ENCODE data around the gene SLC25A24.
"Not testable (repeated sequence)": the region's sequence is repeated elsewhere in the genome, so short reads cannot be mapped to it uniquely, and the experiment has no call there.

The SLC25A24 gene

GRCh38 chr1:108199781-108200686 lies at the start of gene SLC25A24:
Gene SLC25A24, minus strand, starts transcription at chr1:108200343. Its CDS starts 205 bp downstream, at chr1:108200138.
- Histone ChIP-seq H3K27ac (ENCODE audit: low read depth, low read length) (peak within 1 kb of the TSS; percentile 66; the same call in 1 of the 2 replicates), H3K4me1 (ENCODE audit: control insufficient read depth, insufficient read depth, low read length) (peaks cover 9% of the 10 kb centered on the region; the same call in 1 of the 2 replicates), H3K36me3 (ENCODE audit: control insufficient read depth, insufficient read depth, low read length) (peaks cover 25% of the 10 kb centered on the region), H3K4me3 (ENCODE audit: low read depth, low read length) (peak within 1 kb of the TSS; percentile 98), H3K9ac (ENCODE audit: low read length) (peak within 1 kb of the TSS; percentile 98), H3K27me3 (ENCODE audit: control insufficient read depth, insufficient read depth, low read length) (peaks cover 9% of the 10 kb centered on the region), H3K9me3 (ENCODE audit: control insufficient read depth, insufficient read depth, low read depth, low read length) (no peaks in the 10 kb centered on the region)

GRCh38 chr1:108243976-108244375 lies 43.8 kb upstream of the SLC25A24 start, which contains the start of gene NBPF4:
Gene NBPF4, minus strand, starts transcription at chr1:108244076. Its CDS starts 315 bp downstream, at chr1:108243761.
- H3K27ac ChIP-seq (ENCODE audit: low read depth, low read length); H3K9ac ChIP-seq (ENCODE audit: low read length); H3K4me1 ChIP-seq (ENCODE audit: control insufficient read depth, insufficient read depth, low read length); H3K9me3 ChIP-seq (ENCODE audit: control insufficient read depth, insufficient read depth, low read depth, low read length); H3K36me3 ChIP-seq (ENCODE audit: control insufficient read depth, insufficient read depth, low read length); H3K4me3 ChIP-seq (ENCODE audit: low read depth, low read length); H3K27me3 ChIP-seq (ENCODE audit: control insufficient read depth, insufficient read depth, low read length): not testable (repeated sequence)

GRCh38 chr1:108239426-108239825 lies 39.3 kb upstream of the SLC25A24 start:
- not testable (repeated sequence) for H3K27me3 ChIP-seq (ENCODE audit: control insufficient read depth, insufficient read depth, low read length); H3K9ac ChIP-seq (ENCODE audit: low read length); H3K4me1 ChIP-seq (ENCODE audit: control insufficient read depth, insufficient read depth, low read length); H3K9me3 ChIP-seq (ENCODE audit: control insufficient read depth, insufficient read depth, low read depth, low read length); H3K36me3 ChIP-seq (ENCODE audit: control insufficient read depth, insufficient read depth, low read length); H3K4me3 ChIP-seq (ENCODE audit: low read depth, low read length); H3K27ac ChIP-seq (ENCODE audit: low read depth, low read length)

- not testable (repeated sequence) for H3K27ac ChIP-seq (ENCODE audit: low read depth, low read length); H3K9me3 ChIP-seq (ENCODE audit: control insufficient read depth, insufficient read depth, low read depth, low read length); H3K36me3 ChIP-seq (ENCODE audit: control insufficient read depth, insufficient read depth, low read length)
Measured at GRCh38 chr1:108235308-108235707, 35.2 kb upstream of the SLC25A24 start.

GRCh38 chr1:108232183-108232582 lies 32.0 kb upstream of the SLC25A24 start:
- H3K4me1 ChIP-seq (ENCODE audit: control insufficient read depth, insufficient read depth, low read length); H3K36me3 ChIP-seq (ENCODE audit: control insufficient read depth, insufficient read depth, low read length); H3K9ac ChIP-seq (ENCODE audit: low read length); H3K27ac ChIP-seq (ENCODE audit: low read depth, low read length); H3K27me3 ChIP-seq (ENCODE audit: control insufficient read depth, insufficient read depth, low read length); H3K4me3 ChIP-seq (ENCODE audit: low read depth, low read length); H3K9me3 ChIP-seq (ENCODE audit: control insufficient read depth, insufficient read depth, low read depth, low read length): not testable (repeated sequence)

More at GRCh38 chr1:108235308-108235707, 35.2 kb upstream of the SLC25A24 start:
- not testable (repeated sequence) for H3K27me3 ChIP-seq (ENCODE audit: control insufficient read depth, insufficient read depth, low read length); H3K9ac ChIP-seq (ENCODE audit: low read length); H3K4me3 ChIP-seq (ENCODE audit: low read depth, low read length); H3K4me1 ChIP-seq (ENCODE audit: control insufficient read depth, insufficient read depth, low read length)

- H3K9me3 ChIP-seq (ENCODE audit: control insufficient read depth, insufficient read depth, low read depth, low read length); H3K9ac ChIP-seq (ENCODE audit: low read length); H3K4me1 ChIP-seq (ENCODE audit: control insufficient read depth, insufficient read depth, low read length); H3K27me3 ChIP-seq (ENCODE audit: control insufficient read depth, insufficient read depth, low read length); H3K4me3 ChIP-seq (ENCODE audit: low read depth, low read length); H3K36me3 ChIP-seq (ENCODE audit: control insufficient read depth, insufficient read depth, low read length); H3K27ac ChIP-seq (ENCODE audit: low read depth, low read length): not testable (repeated sequence)
Measured at GRCh38 chr1:108229976-108230375, 29.8 kb upstream of the SLC25A24 start.

GRCh38 chr1:108227772-108228171 lies 27.6 kb upstream of the SLC25A24 start:
- H3K4me1 ChIP-seq (ENCODE audit: control insufficient read depth, insufficient read depth, low read length); H3K4me3 ChIP-seq (ENCODE audit: low read depth, low read length); H3K27ac ChIP-seq (ENCODE audit: low read depth, low read length); H3K9ac ChIP-seq (ENCODE audit: low read length); H3K36me3 ChIP-seq (ENCODE audit: control insufficient read depth, insufficient read depth, low read length); H3K9me3 ChIP-seq (ENCODE audit: control insufficient read depth, insufficient read depth, low read depth, low read length); H3K27me3 ChIP-seq (ENCODE audit: control insufficient read depth, insufficient read depth, low read length): not testable (repeated sequence)

- not testable (repeated sequence) for H3K4me3 ChIP-seq (ENCODE audit: low read depth, low read length); H3K4me1 ChIP-seq (ENCODE audit: control insufficient read depth, insufficient read depth, low read length); H3K9ac ChIP-seq (ENCODE audit: low read length); H3K36me3 ChIP-seq (ENCODE audit: control insufficient read depth, insufficient read depth, low read length); H3K27me3 ChIP-seq (ENCODE audit: control insufficient read depth, insufficient read depth, low read length); H3K9me3 ChIP-seq (ENCODE audit: control insufficient read depth, insufficient read depth, low read depth, low read length); H3K27ac ChIP-seq (ENCODE audit: low read depth, low read length)
Measured at GRCh38 chr1:108226855-108227254, 26.7 kb upstream of the SLC25A24 start.

- H3K9me3 ChIP-seq (ENCODE audit: control insufficient read depth, insufficient read depth, low read depth, low read length); H3K27me3 ChIP-seq (ENCODE audit: control insufficient read depth, insufficient read depth, low read length); H3K27ac ChIP-seq (ENCODE audit: low read depth, low read length); H3K9ac ChIP-seq (ENCODE audit: low read length); H3K36me3 ChIP-seq (ENCODE audit: control insufficient read depth, insufficient read depth, low read length); H3K4me3 ChIP-seq (ENCODE audit: low read depth, low read length); H3K4me1 ChIP-seq (ENCODE audit: control insufficient read depth, insufficient read depth, low read length): not testable (repeated sequence)
Measured at GRCh38 chr1:108223226-108223625, 23.1 kb upstream of the SLC25A24 start.

GRCh38 chr1:108217515-108218174 lies 17.5 kb upstream of the SLC25A24 start:
- not testable (repeated sequence) for H3K27me3 ChIP-seq (ENCODE audit: control insufficient read depth, insufficient read depth, low read length); H3K9ac ChIP-seq (ENCODE audit: low read length); H3K4me1 ChIP-seq (ENCODE audit: control insufficient read depth, insufficient read depth, low read length); H3K36me3 ChIP-seq (ENCODE audit: control insufficient read depth, insufficient read depth, low read length); H3K9me3 ChIP-seq (ENCODE audit: control insufficient read depth, insufficient read depth, low read depth, low read length); H3K4me3 ChIP-seq (ENCODE audit: low read depth, low read length); H3K27ac ChIP-seq (ENCODE audit: low read depth, low read length)

GRCh38 chr1:108217007-108217406 lies 16.9 kb upstream of the SLC25A24 start:
- H3K27me3 ChIP-seq (ENCODE audit: control insufficient read depth, insufficient read depth, low read length); H3K27ac ChIP-seq (ENCODE audit: low read depth, low read length); H3K9ac ChIP-seq (ENCODE audit: low read length); H3K4me1 ChIP-seq (ENCODE audit: control insufficient read depth, insufficient read depth, low read length); H3K4me3 ChIP-seq (ENCODE audit: low read depth, low read length); H3K9me3 ChIP-seq (ENCODE audit: control insufficient read depth, insufficient read depth, low read depth, low read length); H3K36me3 ChIP-seq (ENCODE audit: control insufficient read depth, insufficient read depth, low read length): not testable (repeated sequence)
